SU-DHL-6 (cell line): ENCODE results near the gene NEBL.

ENCODE experiments used
- CTCF ChIP-seq: fragments of 200-600 bp; sonication (generic); IDR thresholded peaks from one replicate; pipeline ENCODE4 v1.5.1; 2017; ENCODE audit warnings: antibody characterized with exemption, mild to moderate bottlenecking, low read length, moderate library complexity; ENCODE audit not compliant: insufficient read depth, poor library complexity, severe bottlenecking
- EZH2phosphoT487 ChIP-seq: fragments of 200-600 bp; sonication (generic), shearing (Covaris generic); conservative IDR thresholded peaks from 2 replicates; pipeline ENCODE4 v1.6.1; 2018; ENCODE audit warnings: mild to moderate bottlenecking, antibody characterized with exemption, low read length, moderate library complexity, mixed read lengths

GRCh38 chr10:20748551-20748950 is 148.6 kb downstream of the NEBL start:
- TF ChIP-seq CTCF (no peak), EZH2phosphoT487 (no peak)
